NK-92 treated with Interleukin-12 subunit alpha and Interleukin-12 subunit beta, amount 100 ng/mL, for 24 hours (cell line): ENCODE measurements around the gene MPPED1.

Source experiments
- DNase-seq: peaks from one replicate; lab custom pipeline; 2025; lab: John Stamatoyannopoulos, UW

The MPPED1 gene

DNA sequence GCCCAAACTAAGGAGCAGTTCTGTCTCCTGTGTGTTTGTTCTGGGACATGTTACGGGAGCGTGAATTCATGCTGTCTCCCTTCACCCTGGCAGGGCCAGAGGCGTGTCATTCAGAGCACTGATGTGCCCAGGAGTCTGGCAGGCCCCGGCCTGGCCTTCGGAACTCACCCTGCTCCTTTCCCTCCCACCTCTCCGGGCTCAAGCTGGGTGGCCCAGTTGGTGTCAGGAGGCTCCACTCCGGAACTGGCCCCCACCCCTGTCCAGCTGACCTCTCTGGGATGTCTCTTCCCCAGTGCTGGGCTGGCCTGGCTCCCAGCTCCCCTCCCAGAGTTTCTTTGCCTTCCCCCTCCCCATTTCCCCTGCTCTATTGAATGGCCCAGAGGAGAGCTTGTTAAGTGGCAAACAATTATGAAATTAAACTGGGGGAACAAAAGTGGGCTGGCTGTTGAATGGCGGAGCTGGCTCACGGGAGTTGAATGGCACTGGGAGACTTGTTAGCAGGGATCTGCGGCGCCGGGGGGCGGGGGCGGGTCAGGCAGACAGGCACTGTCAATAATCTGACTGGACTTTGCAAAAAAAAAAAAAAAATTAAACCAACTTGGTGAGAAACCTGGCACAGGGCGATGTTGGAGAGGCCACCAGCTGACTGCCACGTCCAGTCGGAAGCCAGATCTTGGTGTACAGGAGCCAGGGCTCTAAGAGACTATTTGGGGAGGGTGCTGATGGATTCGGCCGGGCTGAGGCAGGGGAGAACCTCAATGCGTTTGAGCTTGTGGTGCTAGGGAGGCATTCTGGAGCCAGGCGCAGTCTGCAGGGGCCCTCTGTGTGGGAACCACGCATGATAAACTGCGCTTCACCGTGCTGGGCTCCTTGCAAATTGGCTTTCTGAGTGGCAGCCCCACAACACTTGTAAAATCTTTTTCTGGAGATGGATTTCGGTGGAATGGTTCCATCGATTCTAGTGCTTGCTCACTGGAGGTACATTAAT, 1.3 kb downstream of the MPPED1 start:
- DNase-seq, result no peak

GRCh38 chr22:43413826-43414225, 2.0 kb downstream of the MPPED1 start:
- no peak for DNase-seq

- DNase-seq, result no peak
Measured at GRCh38 chr22:43415681-43416080, 3.9 kb downstream of the MPPED1 start.

DNA sequence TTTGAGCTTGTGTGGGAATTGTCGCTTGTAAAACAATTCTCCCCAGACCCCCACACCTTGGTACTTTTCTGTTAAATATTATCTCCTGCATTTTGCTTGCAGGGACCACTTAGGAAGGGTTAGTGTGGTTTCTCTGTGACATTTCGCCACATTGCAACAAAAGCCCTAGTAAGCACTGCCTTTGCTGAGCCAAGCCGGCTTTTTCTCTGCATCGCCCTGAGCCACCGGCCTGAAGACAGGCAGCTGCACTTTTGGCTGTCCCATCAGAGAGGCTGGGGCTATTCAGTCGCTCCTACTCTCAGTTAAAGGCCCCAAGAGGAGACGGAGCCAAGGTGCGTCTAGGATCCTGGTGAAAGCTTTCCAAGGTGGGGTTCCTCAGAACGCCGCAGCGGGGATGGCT, 5.7 kb downstream of the MPPED1 start:
- no peak for DNase-seq

DNA sequence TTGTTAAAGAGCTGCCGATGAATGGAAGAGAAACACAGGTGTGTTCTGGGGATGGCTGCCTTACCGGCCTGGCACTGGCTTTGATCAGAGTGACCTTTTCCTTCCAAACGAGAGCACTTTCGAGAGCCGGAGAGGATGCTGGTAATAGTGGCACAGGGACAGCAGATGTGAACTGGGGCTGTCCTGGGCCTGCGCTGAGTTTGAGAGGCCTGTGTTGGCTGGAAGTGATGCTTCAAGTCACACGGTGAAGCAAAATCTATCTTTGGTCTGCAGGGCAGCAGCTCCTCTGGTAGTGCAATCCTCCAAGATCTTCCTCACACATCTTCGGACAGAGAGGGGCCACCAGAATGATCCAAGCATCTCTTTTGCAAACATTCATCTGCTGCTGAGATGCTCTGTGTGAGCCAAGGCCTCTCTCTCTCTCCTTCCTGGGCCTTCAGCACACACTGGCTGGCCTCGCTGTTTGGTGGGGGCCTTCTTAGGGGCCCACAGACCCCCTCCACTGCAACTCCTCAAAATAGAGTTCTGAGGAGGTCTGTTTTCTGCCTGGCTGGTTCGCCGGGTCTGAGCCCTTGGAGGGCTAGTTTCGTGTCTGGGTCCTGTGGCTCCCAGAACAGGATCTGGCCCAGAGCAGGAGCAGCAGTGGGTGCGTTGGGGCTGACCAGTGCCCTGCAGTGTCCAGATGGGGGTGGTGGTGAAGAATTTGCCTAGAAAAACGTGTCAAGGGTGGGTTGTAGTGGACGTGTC, 6.4 kb downstream of the MPPED1 start:
- DNase-seq, result no peak

- DNase-seq, result no peak
Measured at GRCh38 chr22:43419371-43420080, 7.7 kb downstream of the MPPED1 start.

DNA sequence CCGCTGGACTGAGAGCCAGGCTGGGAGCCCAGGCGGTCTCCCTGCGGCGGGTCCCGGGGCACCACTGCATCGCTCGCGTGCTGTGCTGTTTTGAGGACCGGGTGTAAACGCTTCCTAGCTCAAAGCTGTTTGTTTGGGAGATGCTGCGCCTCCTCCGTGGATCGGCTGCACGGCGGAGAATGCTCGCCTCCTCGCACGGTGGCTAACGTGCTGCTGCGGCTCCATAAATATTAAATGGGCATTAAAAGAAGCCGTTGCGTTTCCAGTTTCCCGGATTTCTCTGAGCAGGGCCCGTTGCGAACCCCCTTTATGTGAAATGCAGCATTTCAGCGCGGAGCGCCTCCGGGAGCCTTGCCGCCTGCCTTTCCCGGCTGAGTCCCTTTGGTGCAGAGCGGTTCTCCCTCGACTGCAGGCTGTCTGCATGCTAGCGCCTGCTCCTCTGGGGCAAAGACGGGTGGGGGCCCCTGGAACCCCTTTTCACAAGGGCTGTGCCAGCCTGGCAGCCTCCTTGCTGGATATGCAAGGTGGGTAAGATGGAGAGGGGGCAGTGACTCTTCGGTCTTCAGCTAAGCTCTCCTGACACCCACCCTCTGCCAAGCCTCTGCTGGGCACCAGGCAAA, 9.3 kb downstream of the MPPED1 start:
- DNase-seq, result no peak

DNA sequence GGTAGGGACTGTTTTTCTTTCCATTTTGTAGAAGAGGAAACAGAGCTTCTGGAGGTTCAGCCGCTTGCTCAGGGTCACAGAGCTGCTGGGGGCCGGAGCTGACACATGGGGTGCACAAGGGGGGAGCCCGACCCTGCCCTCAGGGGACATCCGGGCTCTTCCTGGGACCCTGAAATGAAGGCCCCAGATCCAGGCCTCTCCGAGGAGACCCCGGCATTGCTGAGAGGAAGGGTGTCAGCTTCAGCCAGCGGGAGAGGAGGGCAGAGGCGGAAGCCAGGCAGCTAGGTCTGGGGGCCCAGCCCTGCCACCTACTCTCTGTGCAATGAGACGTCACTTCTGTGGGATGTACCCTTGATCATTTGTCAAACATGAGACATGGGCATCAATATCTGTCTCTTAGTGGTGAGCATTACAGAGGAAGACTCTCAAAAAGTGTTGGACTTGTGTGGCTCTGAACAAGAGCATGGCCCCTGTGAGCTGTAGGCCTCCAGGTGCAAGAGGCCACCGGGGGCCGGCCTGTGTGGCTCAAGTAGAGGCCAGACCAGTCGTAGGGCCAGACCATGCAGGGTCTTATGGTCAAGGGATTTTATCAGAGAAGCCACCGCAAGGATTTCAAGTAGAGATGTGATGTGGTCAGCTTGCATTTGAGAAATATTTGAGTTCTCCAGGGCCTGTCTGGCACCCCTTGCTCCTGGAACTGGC, 10.3 kb downstream of the MPPED1 start:
- DNase-seq, result no peak

- no peak for DNase-seq
Measured at GRCh38 chr22:43423046-43423445, 11.2 kb downstream of the MPPED1 start.

GRCh38 chr22:43424201-43424600, 12.4 kb downstream of the MPPED1 start:
- DNase-seq, result no peak

DNA sequence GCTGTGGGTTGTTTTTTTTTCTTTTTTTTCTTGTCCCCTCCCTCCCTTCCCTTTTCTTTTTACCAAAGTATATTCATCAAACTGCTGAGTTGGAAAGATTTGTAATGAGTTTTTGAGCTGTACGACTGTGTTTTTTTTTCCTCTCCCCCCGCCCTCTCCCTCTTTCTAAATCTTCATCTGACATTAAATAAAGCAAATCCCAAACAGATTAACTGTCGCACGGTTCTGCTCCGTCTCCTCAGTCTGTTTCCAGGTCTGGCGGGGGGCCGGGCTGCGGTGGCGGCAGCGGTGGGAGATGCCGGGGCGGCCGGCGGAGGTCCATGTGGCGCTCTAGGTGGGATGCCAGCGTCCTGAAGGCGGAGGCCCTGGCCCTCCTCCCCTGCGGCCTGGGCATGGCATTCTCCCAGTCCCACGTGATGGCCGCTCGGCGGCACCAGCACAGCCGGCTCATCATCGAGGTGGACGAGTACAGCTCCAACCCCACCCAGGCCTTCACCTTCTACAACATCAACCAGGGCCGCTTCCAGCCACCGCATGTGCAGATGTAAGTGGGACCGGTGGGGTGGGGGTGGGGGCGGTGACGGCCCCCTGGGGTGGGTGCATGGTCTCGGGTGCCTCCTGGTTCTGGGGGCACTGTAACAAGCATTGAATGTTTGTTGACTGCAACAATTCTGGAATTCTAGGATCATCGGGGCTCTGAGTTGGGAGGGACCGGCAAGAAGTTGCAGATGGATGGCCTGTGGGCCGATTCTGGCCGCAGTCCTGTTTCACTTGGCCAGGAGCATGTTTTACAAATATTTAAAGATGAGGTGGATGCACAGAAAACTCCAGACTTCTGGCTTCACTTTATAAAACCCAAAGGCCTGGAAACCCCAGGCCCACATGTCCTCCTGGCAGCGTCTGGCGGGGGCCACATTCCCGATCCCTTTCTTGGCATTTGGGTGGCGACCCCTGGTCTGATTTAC, 13.1 kb downstream of the MPPED1 start:
- no peak for DNase-seq

DNA sequence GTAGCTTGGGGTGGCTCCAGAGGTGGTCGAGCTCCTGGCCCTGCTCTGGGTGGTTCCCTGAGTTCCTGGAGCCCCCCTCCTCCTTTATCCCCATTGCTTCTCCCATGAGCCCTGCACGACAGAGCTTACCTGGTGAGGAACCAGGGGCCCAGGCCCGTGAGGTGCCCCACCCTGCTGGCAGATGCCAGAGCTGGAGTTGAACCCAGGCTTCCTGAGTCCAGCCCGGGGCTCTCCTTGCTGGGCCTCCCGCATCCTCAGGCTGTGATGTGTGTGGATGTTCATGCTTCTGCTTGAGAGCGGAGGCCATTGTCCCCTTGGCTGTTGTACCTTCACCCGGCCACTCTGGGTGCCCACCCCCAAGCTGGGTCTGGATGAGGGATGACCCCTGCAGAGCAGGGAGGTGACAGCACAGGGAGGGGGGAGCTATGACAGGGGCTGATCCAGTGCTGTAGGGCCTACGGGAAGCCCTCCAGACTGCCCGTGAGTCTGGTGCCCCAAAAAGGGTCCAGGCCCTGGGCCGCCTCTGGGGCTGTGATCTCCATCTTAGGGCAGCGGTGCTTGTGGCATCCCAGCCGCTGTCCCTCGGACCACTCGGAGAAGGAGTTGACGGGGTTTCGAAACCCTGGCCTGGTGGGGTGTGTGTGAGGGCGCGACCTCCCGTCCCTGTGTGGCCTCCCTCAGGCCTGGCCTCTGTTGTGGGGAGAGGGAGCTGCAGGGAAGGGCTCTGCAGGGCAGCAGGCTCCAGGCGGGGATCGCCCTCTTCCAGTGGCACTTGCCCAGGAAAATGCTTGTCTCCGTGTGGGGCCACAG, 14.4 kb downstream of the MPPED1 start:
- DNase-seq, result no peak

GRCh38 chr22:43426816-43427215, 15.0 kb downstream of the MPPED1 start:
- no peak for DNase-seq

DNA sequence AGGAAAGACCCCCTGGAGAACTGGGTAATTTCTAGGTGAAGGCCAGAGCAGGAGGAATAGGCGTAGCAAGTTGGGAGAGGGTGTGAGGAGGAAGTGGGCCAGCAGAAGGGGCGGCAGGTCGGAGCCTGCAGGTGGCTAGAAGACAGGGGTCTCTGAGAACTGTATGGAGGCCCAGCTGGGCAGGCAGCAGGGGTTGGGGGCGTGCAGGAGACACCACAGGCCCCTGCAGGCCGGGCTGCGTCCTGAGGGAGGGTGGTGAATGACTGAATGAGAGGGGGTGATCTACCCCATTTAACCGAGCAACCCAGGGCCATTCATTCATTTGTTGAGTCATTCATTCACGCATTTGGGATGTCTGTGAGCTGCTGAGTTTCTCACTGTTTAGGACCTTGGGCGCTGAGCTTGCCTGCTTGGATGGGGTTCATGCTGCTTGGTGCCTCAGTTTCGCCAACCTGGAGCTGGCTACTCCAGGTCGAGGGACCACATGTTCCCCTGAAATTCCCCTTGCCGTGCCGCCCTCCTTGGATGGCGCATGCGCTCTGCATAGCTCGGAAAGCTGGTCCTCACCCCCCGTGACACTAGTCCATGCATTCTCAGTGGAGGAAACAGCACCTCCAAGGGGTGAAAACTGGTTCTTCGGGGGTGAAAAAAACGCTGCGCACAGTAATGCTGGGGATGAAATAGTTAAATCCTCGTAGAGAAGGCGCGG, 15.6 kb downstream of the MPPED1 start:
- DNase-seq, result no peak

- no peak for DNase-seq
Measured at GRCh38 chr22:43428005-43428485, 16.2 kb downstream of the MPPED1 start.

- DNase-seq, result no peak
Measured at GRCh38 chr22:43428521-43428920, 16.7 kb downstream of the MPPED1 start.

DNA sequence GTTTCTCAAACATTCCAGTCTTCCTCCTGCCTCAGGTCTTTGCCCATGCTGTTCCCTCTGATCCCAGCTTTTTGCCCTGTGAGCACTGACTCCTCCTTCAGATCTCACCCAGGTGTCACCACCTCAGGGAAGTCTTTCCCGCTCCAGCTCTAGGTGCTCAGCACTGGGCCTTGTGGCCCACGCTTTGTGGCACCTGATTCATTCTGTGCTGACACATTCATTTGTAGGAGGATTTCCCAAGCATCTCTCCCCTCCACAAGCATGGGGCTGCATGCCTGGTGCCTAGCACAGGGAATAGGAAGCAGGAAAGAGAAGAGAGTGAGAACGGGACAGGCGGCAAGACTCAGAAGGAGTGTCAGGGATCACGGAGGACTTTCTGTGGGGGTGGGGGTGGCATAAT, 17.6 kb downstream of the MPPED1 start:
- DNase-seq, result no peak

GRCh38 chr22:43431808-43432554, 20.2 kb downstream of the MPPED1 start:
- DNase-seq, result no peak
